ENCODE results near the gene KIAA1549.

GRCh38 chr7:138893258-138893657 lies 87.9 kb downstream of the KIAA1549 start:
- TF ChIP-seq NR2F2 (IDR thresholded peaks at IDR 0.05), result no peak
- TF ChIP-seq SP1 (IDR thresholded peaks at IDR 0.05), result no peak
- no peak for TF ChIP-seq CTCF (IDR thresholded peaks at IDR 0.05; ENCODE audit: low read depth, low read length, missing input control)
- no peak for TF ChIP-seq YY1 (IDR thresholded peaks at IDR 0.05)
- no peak for TF ChIP-seq MAX (IDR thresholded peaks at IDR 0.05)
- TF ChIP-seq REST (IDR thresholded peaks at IDR 0.05), result no peak
- no peak for TF ChIP-seq JUND (IDR thresholded peaks at IDR 0.05)
- TF ChIP-seq FOXA2 (IDR thresholded peaks at IDR 0.05), result no peak
- TF ChIP-seq RAD21 (IDR thresholded peaks at IDR 0.05), result no peak
- no peak for TF ChIP-seq FOXA1 (IDR thresholded peaks at IDR 0.05)
